AG09309 (cell line): ENCODE data around the gene DYNLL2.
"Not testable (repeated sequence)": the region's sequence is repeated elsewhere in the genome, so short reads cannot be mapped to it uniquely, and the experiment has no call there.

Experiments used
- DNase-seq: peaks from one replicate; pipeline ENCODE4 v3.0.0-alpha.2; 2010; ENCODE audit warnings: low read depth
- H3K4me3 ChIP-seq: 2 replicates; pipeline ENCODE4 v1.5.1; 2011; ENCODE audit warnings: mild to moderate bottlenecking, low read depth, low read length, moderate library complexity; ENCODE audit not compliant: control insufficient read depth
- TF ChIP-seq, protein P1 (sequence below): IDR thresholded peaks from 2 replicates; pipeline ENCODE4 v1.5.1; 2011; ENCODE audit warnings: mild to moderate bottlenecking, low read depth, low read length, inconsistent platforms; ENCODE audit not compliant: insufficient read depth, control insufficient read depth; ENCODE audit errors: missing control alignments

The DYNLL2 gene

DNA sequence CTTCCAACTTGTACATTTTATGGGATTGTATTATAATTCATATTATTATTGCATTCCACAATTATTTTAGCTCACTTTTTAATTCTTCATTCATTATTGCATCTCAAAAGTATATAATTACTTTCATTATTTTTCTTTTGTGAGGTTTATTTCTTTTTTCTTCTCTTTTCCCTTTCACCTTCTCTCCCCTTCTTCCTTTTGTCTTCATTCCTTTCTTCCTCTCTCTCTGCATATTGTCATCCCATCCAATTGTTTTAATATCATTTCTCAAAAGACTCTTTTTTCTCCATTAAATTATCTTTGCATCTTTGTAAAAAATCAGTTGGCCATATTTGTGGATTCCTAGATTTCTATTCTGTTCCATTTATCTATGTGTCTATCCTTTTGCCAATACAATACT, 17.3 kb downstream of the DYNLL2 start:
- TF ChIP-seq, protein P1, sequence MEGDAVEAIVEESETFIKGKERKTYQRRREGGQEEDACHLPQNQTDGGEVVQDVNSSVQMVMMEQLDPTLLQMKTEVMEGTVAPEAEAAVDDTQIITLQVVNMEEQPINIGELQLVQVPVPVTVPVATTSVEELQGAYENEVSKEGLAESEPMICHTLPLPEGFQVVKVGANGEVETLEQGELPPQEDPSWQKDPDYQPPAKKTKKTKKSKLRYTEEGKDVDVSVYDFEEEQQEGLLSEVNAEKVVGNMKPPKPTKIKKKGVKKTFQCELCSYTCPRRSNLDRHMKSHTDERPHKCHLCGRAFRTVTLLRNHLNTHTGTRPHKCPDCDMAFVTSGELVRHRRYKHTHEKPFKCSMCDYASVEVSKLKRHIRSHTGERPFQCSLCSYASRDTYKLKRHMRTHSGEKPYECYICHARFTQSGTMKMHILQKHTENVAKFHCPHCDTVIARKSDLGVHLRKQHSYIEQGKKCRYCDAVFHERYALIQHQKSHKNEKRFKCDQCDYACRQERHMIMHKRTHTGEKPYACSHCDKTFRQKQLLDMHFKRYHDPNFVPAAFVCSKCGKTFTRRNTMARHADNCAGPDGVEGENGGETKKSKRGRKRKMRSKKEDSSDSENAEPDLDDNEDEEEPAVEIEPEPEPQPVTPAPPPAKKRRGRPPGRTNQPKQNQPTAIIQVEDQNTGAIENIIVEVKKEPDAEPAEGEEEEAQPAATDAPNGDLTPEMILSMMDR: no peak
- no peak for DNase-seq
- H3K4me3 ChIP-seq: no peak overlapping the region

DNA sequence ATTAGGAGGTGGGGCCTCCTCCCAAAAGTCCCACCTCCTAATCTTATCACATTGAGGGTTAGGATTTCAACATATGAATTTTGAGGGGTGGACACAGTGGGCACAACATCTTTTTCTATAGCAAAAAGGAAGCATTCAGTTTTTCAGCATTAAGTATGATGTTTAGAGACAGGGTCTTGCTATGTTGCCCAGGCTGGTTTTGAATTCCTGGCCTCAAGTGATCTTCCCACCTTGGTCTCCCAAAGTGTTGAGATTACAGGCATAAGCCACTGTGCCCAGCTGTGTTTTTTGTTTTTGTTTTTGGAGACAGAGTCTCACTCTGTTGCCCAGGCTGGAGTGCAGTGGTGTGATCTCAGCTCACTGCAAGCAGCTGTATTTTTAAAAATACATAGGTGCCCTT, 18.7 kb downstream of the DYNLL2 start:
- H3K4me3 ChIP-seq, DNase-seq: not testable (repeated sequence)

DNA sequence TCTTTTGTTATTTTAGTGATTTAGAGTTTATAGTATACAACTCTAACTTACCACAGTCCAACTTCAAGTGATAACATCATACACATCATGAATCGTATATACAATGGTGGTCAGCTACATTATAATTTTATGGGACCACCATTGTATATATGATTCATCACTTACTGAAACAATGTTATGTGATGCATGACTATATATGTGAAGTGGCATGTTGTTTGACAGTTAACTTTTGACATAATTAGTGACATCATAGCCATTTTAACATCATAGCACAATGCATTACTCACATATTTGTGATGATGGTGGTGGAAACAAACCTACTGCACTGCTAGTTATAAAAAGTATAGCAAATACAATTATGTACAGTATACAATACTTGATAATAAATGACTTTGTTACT, 21.9 kb downstream of the DYNLL2 start:
- DNase-seq: no peak
- TF ChIP-seq, protein P1: no peak
- no peak overlapping the region for H3K4me3 ChIP-seq

DNA sequence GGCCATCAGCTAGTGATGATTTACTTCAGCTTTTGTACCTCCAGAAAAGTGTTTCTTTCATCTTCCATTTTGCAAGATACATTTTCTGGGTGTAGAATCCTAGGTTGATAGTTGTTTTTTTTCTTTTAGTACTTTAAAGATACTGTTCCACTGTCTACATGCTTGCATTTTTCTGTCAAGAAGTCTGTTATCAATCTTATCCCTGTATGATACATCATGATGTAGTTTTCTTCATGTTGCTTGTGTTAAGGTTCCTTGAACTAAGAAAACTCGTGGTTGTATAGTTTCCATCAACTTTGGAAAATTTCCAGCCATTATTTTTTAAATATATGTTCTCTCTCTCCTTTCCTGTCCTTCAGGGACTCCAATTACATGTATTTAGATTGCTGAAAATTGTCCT, 24.1 kb downstream of the DYNLL2 start:
- TF ChIP-seq, protein P1: no peak
- DNase-seq: no peak

DNA sequence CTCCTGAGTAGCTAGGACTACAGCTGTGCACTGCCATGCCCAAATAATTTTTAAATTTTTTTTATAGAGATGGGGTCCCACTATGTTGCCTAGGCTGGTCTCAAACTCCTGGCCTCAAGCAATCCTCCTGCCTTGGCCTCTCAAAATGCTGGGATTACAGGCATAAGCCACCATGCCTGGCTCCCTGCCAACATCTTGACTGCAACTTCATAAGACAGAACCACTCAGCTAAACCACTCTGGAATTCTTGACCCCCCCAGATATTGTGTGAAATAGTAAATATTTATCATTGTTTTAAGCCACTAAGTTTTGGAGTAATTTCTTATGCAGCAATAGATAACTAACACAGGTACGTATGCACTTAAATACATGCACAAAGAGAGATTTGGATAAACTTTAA, 26.0 kb downstream of the DYNLL2 start:
- no peak overlapping the region for H3K4me3 ChIP-seq
- TF ChIP-seq, protein P1: no peak
- no peak for DNase-seq

More for the DNA sequence above, 24.1 kb downstream of the DYNLL2 start:
- H3K4me3 ChIP-seq: no peak overlapping the region

DNA sequence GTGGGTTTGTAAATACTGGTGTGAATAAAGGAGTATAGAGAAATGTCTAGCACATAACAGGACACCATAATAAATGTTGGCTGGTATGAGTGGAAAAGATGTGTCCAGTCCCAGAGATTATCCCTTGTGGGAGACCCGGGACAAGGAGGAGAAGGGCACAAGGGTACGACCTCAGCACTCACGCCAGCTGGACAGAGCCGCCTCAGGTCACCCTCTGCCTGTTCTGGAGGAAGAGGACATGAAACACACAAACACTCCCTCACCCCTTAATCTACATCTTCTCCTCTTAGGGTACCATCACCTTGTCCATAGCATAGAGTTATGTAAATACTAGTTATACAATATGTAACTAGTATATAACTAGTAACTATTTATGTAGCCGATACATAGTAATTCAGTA, 26.8 kb downstream of the DYNLL2 start:
- no peak for DNase-seq
- TF ChIP-seq, protein P1: no peak
- no peak overlapping the region for H3K4me3 ChIP-seq

DNA sequence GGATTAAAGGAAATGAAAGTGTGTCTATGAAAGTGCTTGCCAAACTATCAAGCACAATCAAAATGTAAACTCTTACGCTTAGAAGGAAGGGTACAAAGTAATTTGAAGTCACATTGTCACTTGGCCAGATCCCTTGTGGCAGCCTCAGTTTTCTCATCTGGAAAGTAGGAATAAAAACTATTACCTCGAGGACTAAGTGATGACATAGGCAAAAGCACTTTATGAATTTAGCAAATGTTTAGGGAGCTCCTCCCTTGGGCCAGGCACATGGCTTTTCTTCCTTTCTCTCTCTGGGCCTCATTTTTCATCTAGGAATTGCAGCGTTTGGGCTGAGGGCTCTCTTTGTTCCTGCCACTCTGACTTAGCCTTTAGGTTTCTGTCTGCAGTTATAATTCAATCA, 28.5 kb downstream of the DYNLL2 start:
- TF ChIP-seq, protein P1: no peak
- no peak overlapping the region for H3K4me3 ChIP-seq
- no peak for DNase-seq
